Measurements from ENCODE around the gene CHFR. TPM values are rescaled to one million over a fixed set of nuclear protein-coding genes. Genes with fewer than 3 reads are reported as not detected.
"Not testable (repeated sequence)": the region's sequence is repeated elsewhere in the genome, so short reads cannot be mapped to it uniquely, and the experiment has no call there.

Gene CHFR
- total and polyA plus RNA-seq, 4 donors: 7.0 to 23.4 (median 14.6) TPM

GRCh38 chr12:132856581-132856980 is 30.8 kb downstream of the CHFR start (continued):
- TF ChIP-seq HNF4A (conservative IDR thresholded peaks at IDR 0.05): no peak
- TF ChIP-seq, protein P1, sequence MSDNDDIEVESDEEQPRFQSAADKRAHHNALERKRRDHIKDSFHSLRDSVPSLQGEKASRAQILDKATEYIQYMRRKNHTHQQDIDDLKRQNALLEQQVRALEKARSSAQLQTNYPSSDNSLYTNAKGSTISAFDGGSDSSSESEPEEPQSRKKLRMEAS (IDR thresholded peaks at IDR 0.05): no peak
- TF ChIP-seq FOXA2 (IDR thresholded peaks at IDR 0.05): no peak

DNA sequence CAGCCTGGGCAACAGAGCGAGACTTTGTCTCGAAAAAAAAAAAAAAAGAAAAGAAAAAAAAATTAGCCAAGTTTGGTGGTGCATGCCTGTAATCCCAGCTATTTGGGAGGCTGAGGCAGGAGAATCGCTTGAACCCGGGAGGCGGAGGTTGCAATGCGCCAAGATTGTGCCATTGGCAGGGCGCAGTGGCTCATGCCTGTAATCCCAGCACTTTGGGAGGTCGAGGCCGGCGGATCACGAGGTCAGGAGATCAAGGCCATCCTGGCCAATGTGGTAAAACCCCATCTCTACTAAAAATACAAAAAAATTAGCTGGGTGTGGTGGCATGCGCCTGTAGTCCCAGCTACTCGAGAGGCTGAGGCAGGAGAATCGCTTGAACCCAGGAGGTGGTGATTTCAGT is 32.2 kb downstream of the CHFR start:
- DNase-seq (ENCODE audit: low spot score); H3K4me1 ChIP-seq (ENCODE audit: control insufficient read depth in 4 of 4, insufficient read depth in 4 of 4, low read length in 3 of 4); H3K27me3 ChIP-seq (ENCODE audit: control insufficient read depth in 4 of 4, insufficient read depth in 4 of 4, low read length in 3 of 4); H3K27ac ChIP-seq (ENCODE audit: low read depth in 1 of 2, low read length in 2 of 2); H3K4me3 ChIP-seq (ENCODE audit: low read depth in 1 of 3, low read length in 3 of 3); H3K9ac ChIP-seq (ENCODE audit: low read depth in 1 of 2, low read length in 2 of 2); H3K9me3 ChIP-seq (ENCODE audit: control insufficient read depth in 4 of 4, low read length in 3 of 4): not testable (repeated sequence)
- H3K36me3 ChIP-seq (ENCODE audit: control insufficient read depth in 4 of 4, insufficient read depth in 3 of 4, low read depth in 1 of 4, low read length in 3 of 4): peaks cover 38 to 82% (median 41%) of the 10 kb centered on the region in 4 donors
- WGBS: 97% methylated on average over 14 of the region's 14 CpGs

DNA sequence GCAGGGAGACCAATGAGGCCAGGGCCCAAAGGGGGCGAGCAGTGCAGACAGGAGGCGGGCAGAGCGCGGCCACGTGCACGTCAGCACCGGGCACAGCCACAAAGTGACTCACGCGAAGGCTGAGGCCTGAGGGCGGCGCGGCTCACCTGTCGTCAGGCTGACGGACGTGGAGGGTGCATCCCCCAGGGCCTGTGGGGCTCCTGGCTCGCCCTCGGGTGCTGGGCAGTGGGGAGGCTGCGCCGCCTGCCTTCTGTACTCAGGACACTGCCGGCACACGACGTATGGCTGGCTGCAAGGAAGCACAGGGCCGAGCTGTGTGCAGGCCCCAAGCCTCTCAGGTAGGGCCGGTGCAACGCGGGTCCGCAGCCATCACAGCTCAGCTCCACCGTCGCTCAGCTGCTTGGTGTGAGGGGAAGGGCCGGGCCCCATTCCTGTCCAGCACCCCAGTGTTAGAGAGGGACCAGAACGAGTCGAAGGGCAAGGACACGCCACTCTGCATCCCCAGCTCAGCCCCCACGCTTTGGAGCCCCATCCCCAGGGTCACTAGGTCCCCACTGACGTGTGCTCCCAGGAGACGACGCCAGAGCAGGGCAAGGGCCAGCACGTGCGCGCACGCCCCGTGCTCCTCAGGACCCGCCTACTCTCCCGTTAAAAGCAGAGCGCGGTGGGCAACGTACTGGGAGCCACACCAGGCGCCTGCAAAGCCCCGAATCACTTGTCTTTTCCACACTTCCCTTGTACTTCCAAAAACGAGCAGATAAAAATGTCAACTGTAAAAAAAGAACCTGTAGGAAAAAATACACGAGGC is 33.9 kb downstream of the CHFR start:
- no peak for TF ChIP-seq NR2F2 (IDR thresholded peaks at IDR 0.05)
- TF ChIP-seq, protein P2, sequence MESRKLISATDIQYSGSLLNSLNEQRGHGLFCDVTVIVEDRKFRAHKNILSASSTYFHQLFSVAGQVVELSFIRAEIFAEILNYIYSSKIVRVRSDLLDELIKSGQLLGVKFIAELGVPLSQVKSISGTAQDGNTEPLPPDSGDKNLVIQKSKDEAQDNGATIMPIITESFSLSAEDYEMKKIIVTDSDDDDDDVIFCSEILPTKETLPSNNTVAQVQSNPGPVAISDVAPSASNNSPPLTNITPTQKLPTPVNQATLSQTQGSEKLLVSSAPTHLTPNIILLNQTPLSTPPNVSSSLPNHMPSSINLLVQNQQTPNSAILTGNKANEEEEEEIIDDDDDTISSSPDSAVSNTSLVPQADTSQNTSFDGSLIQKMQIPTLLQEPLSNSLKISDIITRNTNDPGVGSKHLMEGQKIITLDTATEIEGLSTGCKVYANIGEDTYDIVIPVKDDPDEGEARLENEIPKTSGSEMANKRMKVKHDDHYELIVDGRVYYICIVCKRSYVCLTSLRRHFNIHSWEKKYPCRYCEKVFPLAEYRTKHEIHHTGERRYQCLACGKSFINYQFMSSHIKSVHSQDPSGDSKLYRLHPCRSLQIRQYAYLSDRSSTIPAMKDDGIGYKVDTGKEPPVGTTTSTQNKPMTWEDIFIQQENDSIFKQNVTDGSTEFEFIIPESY (IDR thresholded peaks at IDR 0.05): no peak
- no peak for DNase-seq (ENCODE audit: low spot score)

GRCh38 chr12:132852496-132852895 is 34.9 kb downstream of the CHFR start:
- no peak overlapping the region for H3K4me3 ChIP-seq (ENCODE audit: low read depth in 1 of 3, low read length in 3 of 3)
- no peak overlapping the region for H3K9ac ChIP-seq (ENCODE audit: low read depth in 1 of 2, low read length in 2 of 2)
- TF ChIP-seq NR2F2 (IDR thresholded peaks at IDR 0.05) (no peak), FOXA1 (IDR thresholded peaks at IDR 0.05) (no peak), RAD21 (IDR thresholded peaks at IDR 0.05) (no peak), RXRA (IDR thresholded peaks at IDR 0.05) (no peak), HNF4G (IDR thresholded peaks at IDR 0.05) (no peak), HNF4A (conservative IDR thresholded peaks at IDR 0.05) (no peak), GABPA (IDR thresholded peaks at IDR 0.05 in 1 of 2, conservative IDR thresholded peaks at IDR 0.05 in 1 of 2) (no peak), EGR1 (IDR thresholded peaks at IDR 0.05; ENCODE audit: low read depth in 2 of 2) (no peak), JUND (IDR thresholded peaks at IDR 0.05) (no peak), FOXA2 (IDR thresholded peaks at IDR 0.05) (no peak)
- TF ChIP-seq, protein P3, sequence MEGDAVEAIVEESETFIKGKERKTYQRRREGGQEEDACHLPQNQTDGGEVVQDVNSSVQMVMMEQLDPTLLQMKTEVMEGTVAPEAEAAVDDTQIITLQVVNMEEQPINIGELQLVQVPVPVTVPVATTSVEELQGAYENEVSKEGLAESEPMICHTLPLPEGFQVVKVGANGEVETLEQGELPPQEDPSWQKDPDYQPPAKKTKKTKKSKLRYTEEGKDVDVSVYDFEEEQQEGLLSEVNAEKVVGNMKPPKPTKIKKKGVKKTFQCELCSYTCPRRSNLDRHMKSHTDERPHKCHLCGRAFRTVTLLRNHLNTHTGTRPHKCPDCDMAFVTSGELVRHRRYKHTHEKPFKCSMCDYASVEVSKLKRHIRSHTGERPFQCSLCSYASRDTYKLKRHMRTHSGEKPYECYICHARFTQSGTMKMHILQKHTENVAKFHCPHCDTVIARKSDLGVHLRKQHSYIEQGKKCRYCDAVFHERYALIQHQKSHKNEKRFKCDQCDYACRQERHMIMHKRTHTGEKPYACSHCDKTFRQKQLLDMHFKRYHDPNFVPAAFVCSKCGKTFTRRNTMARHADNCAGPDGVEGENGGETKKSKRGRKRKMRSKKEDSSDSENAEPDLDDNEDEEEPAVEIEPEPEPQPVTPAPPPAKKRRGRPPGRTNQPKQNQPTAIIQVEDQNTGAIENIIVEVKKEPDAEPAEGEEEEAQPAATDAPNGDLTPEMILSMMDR (IDR thresholded peaks at IDR 0.05; ENCODE audit: low read depth, low read length, missing input control): no peak
- TF ChIP-seq, protein P4, sequence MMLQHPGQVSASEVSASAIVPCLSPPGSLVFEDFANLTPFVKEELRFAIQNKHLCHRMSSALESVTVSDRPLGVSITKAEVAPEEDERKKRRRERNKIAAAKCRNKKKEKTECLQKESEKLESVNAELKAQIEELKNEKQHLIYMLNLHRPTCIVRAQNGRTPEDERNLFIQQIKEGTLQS (IDR thresholded peaks at IDR 0.05): no peak
- TF ChIP-seq, protein P2 (IDR thresholded peaks at IDR 0.05): no peak
- H3K27me3 ChIP-seq (ENCODE audit: control insufficient read depth in 4 of 4, insufficient read depth in 4 of 4, low read length in 3 of 4): no peaks in the 10 kb centered on the region
- 96% methylated on average over 12 of the region's 12 CpGs for WGBS
- no peaks in the 10 kb centered on the region for H3K9me3 ChIP-seq (ENCODE audit: control insufficient read depth in 4 of 4, low read length in 3 of 4)
- H3K36me3 ChIP-seq (ENCODE audit: control insufficient read depth in 4 of 4, insufficient read depth in 3 of 4, low read depth in 1 of 4, low read length in 3 of 4): peaks cover 30 to 76% (median 35%) of the 10 kb centered on the region in 4 donors
- no peak overlapping the region for H3K27ac ChIP-seq (ENCODE audit: low read depth in 1 of 2, low read length in 2 of 2)
- DNase-seq (ENCODE audit: low spot score): no peak
- no peaks in the 10 kb centered on the region for H3K4me1 ChIP-seq (ENCODE audit: control insufficient read depth in 4 of 4, insufficient read depth in 4 of 4, low read length in 3 of 4)

More for the DNA sequence above, 33.9 kb downstream of the CHFR start:
- Histone ChIP-seq H3K4me3 (ENCODE audit: low read depth in 1 of 3, low read length in 3 of 3) (no peak overlapping the region), H3K36me3 (ENCODE audit: control insufficient read depth in 4 of 4, insufficient read depth in 3 of 4, low read depth in 1 of 4, low read length in 3 of 4) (peaks cover 28 to 74% (median 35%) of the 10 kb centered on the region in 4 donors), H3K4me1 (ENCODE audit: control insufficient read depth in 4 of 4, insufficient read depth in 4 of 4, low read length in 3 of 4) (no peaks in the 10 kb centered on the region), H3K27ac (ENCODE audit: low read depth in 1 of 2, low read length in 2 of 2) (no peak overlapping the region), H3K27me3 (ENCODE audit: control insufficient read depth in 4 of 4, insufficient read depth in 4 of 4, low read length in 3 of 4) (no peaks in the 10 kb centered on the region), H3K9ac (ENCODE audit: low read depth in 1 of 2, low read length in 2 of 2) (no peak overlapping the region), H3K9me3 (ENCODE audit: control insufficient read depth in 4 of 4, low read length in 3 of 4) (no peaks in the 10 kb centered on the region)
- 97% methylated on average over 51 of the region's 51 CpGs for WGBS
